ENCODE data around the gene SNRK. TPM values are rescaled to one million over a fixed set of nuclear protein-coding genes. Genes with fewer than 3 reads are reported as not detected.
"Not testable (repeated sequence)": the region's sequence is repeated elsewhere in the genome, so short reads cannot be mapped to it uniquely, and the experiment has no call there.

The SNRK gene
- total and polyA plus RNA-seq, 2 of the 13 experiments (the other 11 are each of a cell fraction or from before 2014, with no cell fraction given): 11.4 to 16.1 TPM

GRCh38 chr3:43356033-43356432, 69.7 kb downstream of the SNRK start:
- DNase-seq (ENCODE audit: low spot score); ATAC-seq; H3K27ac ChIP-seq (ENCODE audit: extremely low read length, insufficient read depth, low read length); CTCF ChIA-PET (ENCODE audit: low intra/inter-chr PET ratio, low total read pairs); FAIRE-seq; H3K79me2 ChIP-seq (ENCODE audit: insufficient read depth, low read length); BruUV-seq (replicated peaks); H3K9me3 ChIP-seq (ENCODE audit: low read length); H4K20me1 ChIP-seq (ENCODE audit: insufficient read depth, low read length); H3K36me3 ChIP-seq (replicated peaks in 1 of 2; ENCODE audit: control insufficient read depth in 1 of 2, insufficient read depth in 2 of 2, low read length in 2 of 2); H2AFZ ChIP-seq (ENCODE audit: low read length); H3K4me2 ChIP-seq (ENCODE audit: low read depth, low read length); in situ Hi-C loops (cut with HindIII; ENCODE audit: extremely low pct_ligation_motif_present, low pct_unique_long_range_greater_than_20kb); intact Hi-C loops (cut with micrococcal nuclease; ENCODE audit: unreplicated experiment); POLR2A ChIA-PET; H3K27me3 ChIP-seq (ENCODE audit: control insufficient read depth in 1 of 2, insufficient read depth in 2 of 2, low read length in 2 of 2); H3K4me1 ChIP-seq (ENCODE audit: insufficient read depth, low read length); H3K4me3 ChIP-seq (replicated peaks in 1 of 3; ENCODE audit: insufficient read depth in 1 of 3, low read depth in 2 of 3, low read length in 3 of 3); H3K9ac ChIP-seq (ENCODE audit: insufficient read depth, low read depth, low read length): not testable (repeated sequence)
- 68% methylated on average over 2 of the region's 2 CpGs for WGBS (ENCODE audit: low lambda C conversion rate)

DNA sequence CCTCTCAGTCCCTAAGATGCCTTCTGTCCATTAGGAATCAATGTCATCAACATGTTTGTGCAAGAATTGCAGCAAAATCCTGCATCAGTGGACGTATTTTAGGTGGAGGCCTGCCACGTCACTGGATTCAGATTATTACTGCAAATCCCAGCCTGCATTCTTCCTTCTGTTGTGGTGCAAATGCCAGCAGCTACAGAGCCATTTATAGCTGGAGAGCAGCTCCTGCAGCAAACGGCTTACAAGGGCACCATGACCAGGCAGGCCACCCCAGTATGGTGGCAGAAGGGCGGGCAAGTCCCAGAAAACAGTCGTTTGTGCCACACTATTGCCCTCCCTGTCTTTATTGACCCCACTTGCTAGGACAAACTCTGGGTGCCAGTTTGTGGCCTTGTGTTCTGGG, 74.7 kb downstream of the SNRK start:
- Histone ChIP-seq H3K9ac (ENCODE audit: insufficient read depth, low read depth, low read length) (no peak overlapping the region), H3K36me3 (replicated peaks in 1 of 2; ENCODE audit: control insufficient read depth in 1 of 2, insufficient read depth in 2 of 2, low read length in 2 of 2) (no peaks in the 10 kb centered on the region), H2AFZ (ENCODE audit: low read length) (no peak overlapping the region), H3K27ac (ENCODE audit: extremely low read length, insufficient read depth, low read length) (no peak overlapping the region), H4K20me1 (ENCODE audit: insufficient read depth, low read length) (no peaks in the 10 kb centered on the region), H3K4me2 (ENCODE audit: low read depth, low read length) (no peak overlapping the region), H3K4me1 (ENCODE audit: insufficient read depth, low read length) (no peaks in the 10 kb centered on the region), H3K79me2 (ENCODE audit: insufficient read depth, low read length) (no peaks in the 10 kb centered on the region), H3K9me3 (ENCODE audit: low read length) (no peaks in the 10 kb centered on the region), H3K4me3 (replicated peaks in 1 of 3; ENCODE audit: insufficient read depth in 1 of 3, low read depth in 2 of 3, low read length in 3 of 3) (no peak overlapping the region), H3K27me3 (ENCODE audit: control insufficient read depth in 1 of 2, insufficient read depth in 2 of 2, low read length in 2 of 2) (no peaks in the 10 kb centered on the region)
- intact Hi-C loops (cut with micrococcal nuclease; ENCODE audit: unreplicated experiment): no loop called here
- ChIA-PET CTCF (ENCODE audit: low intra/inter-chr PET ratio, low total read pairs) (no interaction called here), POLR2A (no interaction called here)
- DNase-seq (ENCODE audit: low spot score): no peak
- in situ Hi-C loops (cut with HindIII; ENCODE audit: extremely low pct_ligation_motif_present, low pct_unique_long_range_greater_than_20kb): no loop called here
- WGBS (ENCODE audit: low lambda C conversion rate): 36% methylated on average over 5 of the region's 5 CpGs
- FAIRE-seq: no peak
- BruUV-seq (replicated peaks): no TSS peak
- no peak for ATAC-seq
- no peak for TF ChIP-seq CSRNP2 (CRISPR knock-in tag; conservative IDR thresholded peaks at IDR 0.05; ENCODE audit: low read depth)
- no peak for TF ChIP-seq POLR2G (IDR thresholded peaks at IDR 0.05; ENCODE audit: low read depth, low read length)
- TF ChIP-seq ZNF225 (CRISPR knock-in tag; IDR thresholded peaks at IDR 0.05): no peak
- no peak for TF ChIP-seq ATF6 (CRISPR knock-in tag; conservative IDR thresholded peaks at IDR 0.05)
- TF ChIP-seq, protein P1, sequence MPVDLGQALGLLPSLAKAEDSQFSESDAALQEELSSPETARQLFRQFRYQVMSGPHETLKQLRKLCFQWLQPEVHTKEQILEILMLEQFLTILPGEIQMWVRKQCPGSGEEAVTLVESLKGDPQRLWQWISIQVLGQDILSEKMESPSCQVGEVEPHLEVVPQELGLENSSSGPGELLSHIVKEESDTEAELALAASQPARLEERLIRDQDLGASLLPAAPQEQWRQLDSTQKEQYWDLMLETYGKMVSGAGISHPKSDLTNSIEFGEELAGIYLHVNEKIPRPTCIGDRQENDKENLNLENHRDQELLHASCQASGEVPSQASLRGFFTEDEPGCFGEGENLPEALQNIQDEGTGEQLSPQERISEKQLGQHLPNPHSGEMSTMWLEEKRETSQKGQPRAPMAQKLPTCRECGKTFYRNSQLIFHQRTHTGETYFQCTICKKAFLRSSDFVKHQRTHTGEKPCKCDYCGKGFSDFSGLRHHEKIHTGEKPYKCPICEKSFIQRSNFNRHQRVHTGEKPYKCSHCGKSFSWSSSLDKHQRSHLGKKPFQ (CRISPR knock-in tag; IDR thresholded peaks at IDR 0.05; ENCODE audit: insufficient replicate concordance): no peak
- TF ChIP-seq HMGA1 (CRISPR knock-in tag; conservative IDR thresholded peaks at IDR 0.05): no peak
- TF ChIP-seq GATA4 (IDR thresholded peaks at IDR 0.05; ENCODE audit: borderline replicate concordance, low read depth): no peak
- no peak for TF ChIP-seq ZNF503 (CRISPR knock-in tag; IDR thresholded peaks at IDR 0.05)
- TF ChIP-seq THAP11 (CRISPR knock-in tag; IDR thresholded peaks at IDR 0.05): no peak
- no peak for TF ChIP-seq MAFF (IDR thresholded peaks at IDR 0.05; ENCODE audit: low read depth, low read length)

Data from HepG2 (cell line).